ENCODE data around the gene CERK.

DNA sequence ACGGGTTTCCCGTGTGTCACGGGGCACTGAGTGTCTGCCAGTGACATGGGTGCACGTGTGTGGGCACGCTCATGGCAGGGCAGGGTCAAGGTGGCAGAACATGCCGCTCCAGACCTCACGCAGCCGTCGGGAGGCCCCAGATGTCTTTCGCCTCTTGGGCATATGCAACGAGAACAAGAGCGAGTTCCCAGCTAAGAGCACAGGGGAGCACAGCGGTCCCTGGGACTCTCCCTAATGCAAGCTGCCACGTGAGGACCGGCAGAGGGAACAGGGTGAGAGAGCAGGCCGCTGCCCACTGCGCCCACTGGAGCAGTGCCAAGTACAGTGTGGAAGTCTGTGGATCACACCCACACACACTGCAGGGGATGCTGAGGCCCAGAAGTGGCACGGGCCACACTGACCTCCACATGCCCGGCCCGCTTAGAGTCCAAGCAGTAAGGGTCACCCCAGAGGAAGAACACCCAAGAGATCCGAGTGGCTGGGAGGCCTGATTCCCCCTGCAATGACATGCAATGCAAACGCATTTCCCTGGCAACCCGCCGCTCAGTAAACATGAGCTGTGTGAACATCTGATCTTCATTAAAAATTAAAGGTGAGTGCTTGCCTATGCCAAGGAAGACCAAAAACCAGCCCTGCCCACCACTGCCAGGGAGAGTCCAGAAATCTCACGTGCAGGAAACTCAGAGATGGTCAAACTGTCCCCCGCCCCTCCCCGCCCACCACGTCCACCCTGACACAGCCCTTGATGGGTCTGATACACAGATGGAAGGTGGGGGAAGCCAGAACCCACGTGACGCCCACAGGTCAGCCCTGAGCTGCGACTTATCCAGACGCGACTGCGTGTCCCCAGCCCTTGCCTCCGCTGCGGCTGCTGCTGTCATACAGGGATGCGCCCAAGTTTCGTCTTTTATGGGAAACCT is 11.7 kb downstream of the CERK start:
- TF ChIP-seq POLR2A (IDR thresholded peaks at IDR 0.05) (no peak), POLR2AphosphoS5 (IDR thresholded peaks at IDR 0.05) (no peak)
- TF ChIP-seq, protein P1, sequence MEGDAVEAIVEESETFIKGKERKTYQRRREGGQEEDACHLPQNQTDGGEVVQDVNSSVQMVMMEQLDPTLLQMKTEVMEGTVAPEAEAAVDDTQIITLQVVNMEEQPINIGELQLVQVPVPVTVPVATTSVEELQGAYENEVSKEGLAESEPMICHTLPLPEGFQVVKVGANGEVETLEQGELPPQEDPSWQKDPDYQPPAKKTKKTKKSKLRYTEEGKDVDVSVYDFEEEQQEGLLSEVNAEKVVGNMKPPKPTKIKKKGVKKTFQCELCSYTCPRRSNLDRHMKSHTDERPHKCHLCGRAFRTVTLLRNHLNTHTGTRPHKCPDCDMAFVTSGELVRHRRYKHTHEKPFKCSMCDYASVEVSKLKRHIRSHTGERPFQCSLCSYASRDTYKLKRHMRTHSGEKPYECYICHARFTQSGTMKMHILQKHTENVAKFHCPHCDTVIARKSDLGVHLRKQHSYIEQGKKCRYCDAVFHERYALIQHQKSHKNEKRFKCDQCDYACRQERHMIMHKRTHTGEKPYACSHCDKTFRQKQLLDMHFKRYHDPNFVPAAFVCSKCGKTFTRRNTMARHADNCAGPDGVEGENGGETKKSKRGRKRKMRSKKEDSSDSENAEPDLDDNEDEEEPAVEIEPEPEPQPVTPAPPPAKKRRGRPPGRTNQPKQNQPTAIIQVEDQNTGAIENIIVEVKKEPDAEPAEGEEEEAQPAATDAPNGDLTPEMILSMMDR (IDR thresholded peaks at IDR 0.05) = no peak

Measured in suprapubic skin (tissue), 4 donors.